Upper lobe of left lung (tissue), 6 donors: Measurements from ENCODE around the gene CTNNBL1. TPM values are rescaled to one million over a fixed set of nuclear protein-coding genes. Genes with fewer than 3 reads are reported as not detected.

Experiments
- ATAC-seq, 2 donors: fragments of 200-7000 bp; cut with Tn5 transposase; one replicate each; pipeline ENCODE4 v1.9.1; 2022; ENCODE audit warnings: mild to moderate bottlenecking in 2 of 2, moderate library complexity in 2 of 2; ENCODE audit not compliant: low FRiP score in 2 of 2
- DNase-seq, 2 donors: peaks; one replicate each; pipeline ENCODE4 v3.0.0-alpha.2; 2019 to 2020
- H3K27ac ChIP-seq, 4 donors: fragments of 200-600 bp; sonication (generic); one replicate each; pipeline ENCODE4 v1.5.1; 2016 to 2019
- H3K27me3 ChIP-seq, 4 donors: fragments of 200-600 bp; sonication (generic); one replicate each; pipeline ENCODE4 v1.5.1; 2017 to 2019
- H3K36me3 ChIP-seq, 4 donors: fragments of 200-600 bp; sonication (generic); one replicate each; pipeline ENCODE4 v1.5.1; 2016 to 2019
- H3K4me1 ChIP-seq, 4 donors: fragments of 200-600 bp; sonication (generic); one replicate each; pipeline ENCODE4 v1.5.1; 2018 to 2019
- H3K4me3 ChIP-seq, 4 donors: fragments of 200-600 bp; sonication (generic); one replicate each; pipeline ENCODE4 v1.5.1; 2017 to 2019; ENCODE audit warnings: mild to moderate bottlenecking in 2 of 4, moderate library complexity in 1 of 4
- H3K9me3 ChIP-seq, 4 donors: fragments of 200-600 bp; sonication (generic); one replicate each; pipeline ENCODE4 v1.5.1; 2018 to 2019
- CTCF ChIP-seq, 6 experiments: fragments of 450-650 bp in 4 of 6; fragments of 200-600 bp in 2 of 6; sonication (generic) in 2 of 6; IDR thresholded peaks; one replicate each; pipeline ENCODE4 v1.5.1; 2016 to 2019; ENCODE audit warnings: antibody characterized with exemption in 6 of 6
- EP300 ChIP-seq, 4 donors: sonication (generic); formaldehyde crosslinking; IDR thresholded peaks; one replicate each; pipeline ENCODE4 v1.5.1; 2017; ENCODE audit warnings: antibody characterized with exemption in 4 of 4, control low read depth in 2 of 4
- POLR2A ChIP-seq, 4 donors: fragments of 450-650 bp; IDR thresholded peaks; one replicate each; pipeline ENCODE4 v1.5.1; 2016 to 2017; ENCODE audit warnings: antibody characterized with exemption in 4 of 4, mild to moderate bottlenecking in 2 of 4
- POLR2AphosphoS5 ChIP-seq, 2 donors: sonication (generic); formaldehyde crosslinking; IDR thresholded peaks; one replicate each; pipeline ENCODE4 v1.5.1; 2017; ENCODE audit warnings: antibody characterized with exemption in 2 of 2
- WGBS, 2 donors: methylation state at CpG; one replicate each; pipeline ENCODE4 v1.1.5; 2017 to 2018; 5-methylcytosine and 5-hydroxymethylcytosine counted together
- total RNA-seq, 6 donors: library from RNA; depleted of rRNA in 4 of 6; stranded (reverse); fragments of >200 nt in 4 of 6; gene quantifications; one replicate each; pipeline versions ENCODE4 v1.1.0 to v1.2.1, GENCODE V29; 2016 to 2021
- donor health status: DM: no; HTN: no; CAD: no; lungs with moderate emphysema.
- donor health status: DM: no; HTN: yes; CAD: no; lungs with severe emphysema.

The CTNNBL1 gene
- total RNA-seq, 6 donors from 2014 or later, result 25.1 to 61.0 (median 29.1) TPM

- peaks cover 0 to 7% (median 0%) of the 10 kb centered on the region in 4 donors for H3K4me1 ChIP-seq
- H3K27ac ChIP-seq, result no peak overlapping the region
- WGBS, 2 donors, result 89 to 91% methylated on average over 5 of the region's 5 CpGs
- H3K9me3 ChIP-seq, result no peaks in the 10 kb centered on the region
- DNase-seq, result no peak
- no peak overlapping the region for H3K4me3 ChIP-seq
- TF ChIP-seq CTCF (IDR thresholded peaks at IDR 0.05) (no peak), POLR2AphosphoS5 (IDR thresholded peaks at IDR 0.05) (no peak), EP300 (IDR thresholded peaks at IDR 0.05) (no peak)
- no peak for ATAC-seq
- H3K36me3 ChIP-seq, result peaks cover 0 to 22% (median 4%) of the 10 kb centered on the region in 4 donors
- no peaks in the 10 kb centered on the region for H3K27me3 ChIP-seq
Observed at GRCh38 chr20:37758332-37758731, 64.5 kb downstream of the CTNNBL1 start.

GRCh38 chr20:37759052-37759553, 65.3 kb downstream of the CTNNBL1 start:
- Histone ChIP-seq H3K36me3 (peaks cover 0 to 22% (median 4%) of the 10 kb centered on the region in 4 donors), H3K27ac (no peak overlapping the region), H3K27me3 (no peaks in the 10 kb centered on the region), H3K9me3 (no peaks in the 10 kb centered on the region), H3K4me1 (peaks cover 0 to 8% (median 0%) of the 10 kb centered on the region in 4 donors), H3K4me3 (no peak overlapping the region)
- 91 to 93% methylated on average over 6 of the region's 6 CpGs for WGBS, 2 donors
- no peak for ATAC-seq
- no peak for DNase-seq
- TF ChIP-seq POLR2A (IDR thresholded peaks at IDR 0.05), result no peak
- TF ChIP-seq EP300 (IDR thresholded peaks at IDR 0.05), result no peak
- TF ChIP-seq CTCF (IDR thresholded peaks at IDR 0.05), result no peak
- no peak for TF ChIP-seq POLR2AphosphoS5 (IDR thresholded peaks at IDR 0.05)

- Histone ChIP-seq H3K9me3 (no peaks in the 10 kb centered on the region), H3K27ac (no peak overlapping the region), H3K27me3 (no peaks in the 10 kb centered on the region), H3K36me3 (peaks cover 0 to 29% (median 4%) of the 10 kb centered on the region in 4 donors), H3K4me3 (no peak overlapping the region), H3K4me1 (peaks cover 0 to 8% (median 0%) of the 10 kb centered on the region in 4 donors)
- TF ChIP-seq EP300 (IDR thresholded peaks at IDR 0.05), result no peak
- TF ChIP-seq POLR2AphosphoS5 (IDR thresholded peaks at IDR 0.05), result no peak
- TF ChIP-seq POLR2A (IDR thresholded peaks at IDR 0.05), result no peak
- TF ChIP-seq CTCF (IDR thresholded peaks at IDR 0.05), result no peak
- ATAC-seq (no peak), DNase-seq (no peak)
- WGBS, 2 donors, result 92 to 96% methylated on average over 4 to 5 of the region's 5 CpGs
Observed at GRCh38 chr20:37759761-37760209, 66.0 kb downstream of the CTNNBL1 start.

- Histone ChIP-seq H3K4me1 (peaks cover 0 to 8% (median 0%) of the 10 kb centered on the region in 4 donors), H3K36me3 (peaks cover 0 to 34% (median 4%) of the 10 kb centered on the region in 4 donors), H3K9me3 (no peaks in the 10 kb centered on the region), H3K27ac (no peak overlapping the region), H3K4me3 (no peak overlapping the region), H3K27me3 (no peaks in the 10 kb centered on the region)
- 82 to 91% methylated on average over 2 of the region's 2 CpGs for WGBS, 2 donors
- no peak for TF ChIP-seq POLR2A (IDR thresholded peaks at IDR 0.05)
- TF ChIP-seq POLR2AphosphoS5 (IDR thresholded peaks at IDR 0.05), result no peak
- TF ChIP-seq CTCF (IDR thresholded peaks at IDR 0.05), result no peak
- no peak for TF ChIP-seq EP300 (IDR thresholded peaks at IDR 0.05)
- no peak for ATAC-seq
- no peak for DNase-seq
Observed at GRCh38 chr20:37760322-37760721, 66.5 kb downstream of the CTNNBL1 start.
